K562 treated with DMSO at 1 percent for 24 hours (cell line): ENCODE results near the gene FLYWCH1. TPM values are rescaled to one million over a fixed set of nuclear protein-coding genes. Genes with fewer than 3 reads are reported as not detected.

Experiments
- total RNA-seq: library from RNA; unstranded; fragments of 300-600 nt; gene quantifications from 2 replicates; pipeline ENCODE4 v1.2.3, GENCODE V29; 2022; ENCODE audit warnings: low read depth; ENCODE audit not compliant: insufficient read depth

Gene FLYWCH1
- total RNA-seq, result 46.3 and 51.2 TPM in 2 replicates

GRCh38 chr16:2911638-2912329, at the start of gene FLYWCH1:
Gene FLYWCH1, plus strand, starts transcription at chr16:2911931. Its CDS starts 17,755 bp downstream, at chr16:2929686.

GRCh38 chr16:2882650-2883457, 28.9 kb upstream of the FLYWCH1 start, which contains the start of gene FLYWCH2:
Gene FLYWCH2, plus strand, starts transcription at chr16:2883215. Its CDS starts 13,235 bp downstream, at chr16:2896450.

GRCh38 chr16:2963723-2964474, 52.2 kb downstream of the FLYWCH1 start, which contains the start of gene KREMEN2:
Gene KREMEN2, plus strand, starts transcription at chr16:2964275. Its CDS starts 246 bp downstream, at chr16:2964521.

GRCh38 chr16:2968738-2969544, 57.2 kb downstream of the FLYWCH1 start, which contains the start of gene PAQR4:
Gene PAQR4, plus strand, starts transcription at chr16:2969348. Its CDS starts 327 bp downstream, at chr16:2969675.

GRCh38 chr16:2980227-2981176, 68.8 kb downstream of the FLYWCH1 start, which contains the start of gene PKMYT1:
Gene PKMYT1, minus strand, starts transcription at chr16:2980446. Its CDS starts 789 bp downstream, at chr16:2979657.

Other genes with a start within 250 kb of the FLYWCH1 start
- gene KCTD5, start 229.4 kb upstream of the FLYWCH1 start, total RNA-seq, result 59.7 and 60.5 TPM in 2 replicates
- 1.2 and 2.3 TPM in 2 replicates for gene PRSS27, start 191.7 kb upstream of the FLYWCH1 start, total RNA-seq
- gene SRRM2, start 159.3 kb upstream of the FLYWCH1 start, total RNA-seq, result 256 and 287 TPM in 2 replicates
- 340 and 361 TPM in 2 replicates for gene ELOB, start 134.7 kb upstream of the FLYWCH1 start, total RNA-seq
- gene PRSS33, start 124.4 kb upstream of the FLYWCH1 start, total RNA-seq, result not detected in 2 replicates
- gene PRSS41, start 113.5 kb upstream of the FLYWCH1 start, total RNA-seq, result not detected in 2 replicates
- gene PRSS21, start 94.7 kb upstream of the FLYWCH1 start, total RNA-seq, result 74.1 and 76.0 TPM in 2 replicates
- gene ZG16B, start 81.6 kb upstream of the FLYWCH1 start, total RNA-seq, result 0.71 and 1.5 TPM in 2 replicates
- not detected in 2 replicates for gene PRSS22, start 53.8 kb upstream of the FLYWCH1 start, total RNA-seq
- 107 TPM in 2 replicates for gene FLYWCH2, start 28.7 kb upstream of the FLYWCH1 start, total RNA-seq
- gene KREMEN2, start 52.3 kb downstream of the FLYWCH1 start, total RNA-seq, result 1.3 and 2.2 TPM in 2 replicates
- gene PAQR4, start 57.4 kb downstream of the FLYWCH1 start, total RNA-seq, result 25.2 and 30.8 TPM in 2 replicates
- 168 and 199 TPM in 2 replicates for gene PKMYT1, start 68.5 kb downstream of the FLYWCH1 start, total RNA-seq
- gene CLDN9, start 101.0 kb downstream of the FLYWCH1 start, total RNA-seq, result 4.3 and 4.5 TPM in 2 replicates
- 0.65 and 0.76 TPM in 2 replicates for gene CLDN6, start 106.3 kb downstream of the FLYWCH1 start, total RNA-seq
- gene TNFRSF12A, start 108.4 kb downstream of the FLYWCH1 start, total RNA-seq, result 41.1 and 48.6 TPM in 2 replicates
- gene HCFC1R1, start 112.0 kb downstream of the FLYWCH1 start, total RNA-seq, result 37.4 and 38.2 TPM in 2 replicates
- gene THOC6, start 112.1 kb downstream of the FLYWCH1 start, total RNA-seq, result 41.2 and 42.6 TPM in 2 replicates
- gene BICDL2, start 125.0 kb downstream of the FLYWCH1 start, total RNA-seq, result not detected in 2 replicates
- 0.31 and 1.0 TPM in 2 replicates for gene MMP25, start 134.6 kb downstream of the FLYWCH1 start, total RNA-seq
- gene IL32, start 153.7 kb downstream of the FLYWCH1 start, total RNA-seq, result 49.1 and 56.4 TPM in 2 replicates
- gene ZSCAN10, start 187.4 kb downstream of the FLYWCH1 start, total RNA-seq, result not detected in 2 replicates
- gene ZNF205, start 200.7 kb downstream of the FLYWCH1 start, total RNA-seq, result 33.8 and 35.1 TPM in 2 replicates
- gene ZNF213, start 223.1 kb downstream of the FLYWCH1 start, total RNA-seq, result 27.1 and 27.7 TPM in 2 replicates